Measurements from ENCODE around the gene LYL1.
A peak's percentile ranks its signal among the peaks of the same experiment; 100 is the strongest.

The LYL1 gene

DNA sequence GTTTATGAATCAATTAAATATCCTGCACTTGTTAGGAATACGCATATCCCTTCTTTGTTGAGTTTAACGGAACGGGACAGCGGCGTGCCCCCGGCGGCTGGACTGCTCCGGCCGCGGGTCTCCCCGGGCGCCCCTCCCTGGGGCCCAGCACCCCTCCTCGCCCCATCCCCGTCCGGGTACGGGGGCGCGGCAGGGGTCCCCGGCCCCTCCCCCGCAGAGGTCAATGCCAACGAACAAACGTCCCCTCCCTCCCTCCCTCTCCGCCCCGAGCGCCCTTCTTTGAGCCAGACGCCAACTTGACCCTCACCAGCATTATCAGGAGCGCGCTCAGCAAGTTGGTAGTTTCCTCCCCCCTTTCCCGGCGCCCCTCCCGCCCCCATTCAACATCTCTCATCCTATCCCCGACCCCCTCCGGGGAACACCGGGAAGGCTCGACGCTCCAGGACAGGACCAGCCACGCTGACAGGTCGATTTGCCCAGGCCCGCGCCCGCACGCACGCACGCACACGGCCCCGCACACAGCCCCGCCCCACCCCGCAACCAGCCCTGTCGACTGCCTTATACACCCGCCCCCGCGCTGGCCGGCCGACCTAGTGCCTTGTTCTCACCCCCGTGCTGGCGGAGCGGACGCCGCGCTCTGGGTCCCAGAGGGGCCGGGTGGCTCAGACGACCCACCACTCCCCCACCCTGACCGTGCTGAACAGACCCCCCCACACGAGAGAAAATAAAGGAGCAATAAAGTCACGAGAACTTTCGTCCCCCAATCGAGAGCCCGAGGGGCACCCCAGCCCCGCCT lies 5.0 kb downstream of the LYL1 start:
- TF ChIP-seq, protein P1, sequence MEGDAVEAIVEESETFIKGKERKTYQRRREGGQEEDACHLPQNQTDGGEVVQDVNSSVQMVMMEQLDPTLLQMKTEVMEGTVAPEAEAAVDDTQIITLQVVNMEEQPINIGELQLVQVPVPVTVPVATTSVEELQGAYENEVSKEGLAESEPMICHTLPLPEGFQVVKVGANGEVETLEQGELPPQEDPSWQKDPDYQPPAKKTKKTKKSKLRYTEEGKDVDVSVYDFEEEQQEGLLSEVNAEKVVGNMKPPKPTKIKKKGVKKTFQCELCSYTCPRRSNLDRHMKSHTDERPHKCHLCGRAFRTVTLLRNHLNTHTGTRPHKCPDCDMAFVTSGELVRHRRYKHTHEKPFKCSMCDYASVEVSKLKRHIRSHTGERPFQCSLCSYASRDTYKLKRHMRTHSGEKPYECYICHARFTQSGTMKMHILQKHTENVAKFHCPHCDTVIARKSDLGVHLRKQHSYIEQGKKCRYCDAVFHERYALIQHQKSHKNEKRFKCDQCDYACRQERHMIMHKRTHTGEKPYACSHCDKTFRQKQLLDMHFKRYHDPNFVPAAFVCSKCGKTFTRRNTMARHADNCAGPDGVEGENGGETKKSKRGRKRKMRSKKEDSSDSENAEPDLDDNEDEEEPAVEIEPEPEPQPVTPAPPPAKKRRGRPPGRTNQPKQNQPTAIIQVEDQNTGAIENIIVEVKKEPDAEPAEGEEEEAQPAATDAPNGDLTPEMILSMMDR (conservative IDR thresholded peaks at IDR 0.05; ENCODE audit: low read depth, low read length) = no peak
- Histone ChIP-seq H3K79me2 (ENCODE audit: insufficient read depth, low read depth) (no peaks in the 10 kb centered on the region), H3K4me1 (ENCODE audit: low read depth, poor library complexity, severe bottlenecking) (peaks cover 29% of the 10 kb centered on the region), H3K9ac (no peak overlapping the region), H3K27me3 (ENCODE audit: insufficient read depth, low read depth) (peaks cover 49% of the 10 kb centered on the region), H2AFZ (ENCODE audit: low read depth) (no peak overlapping the region), H3K4me3 (IDR thresholded peaks at IDR 0.05; ENCODE audit: insufficient read depth, low read depth, low read length) (no peak overlapping the region), H3K4me2 (no peak overlapping the region), H3K36me3 (ENCODE audit: insufficient read depth) (no peaks in the 10 kb centered on the region), H3K27ac (no peak overlapping the region), H4K20me1 (ENCODE audit: insufficient read depth) (no peaks in the 10 kb centered on the region)

DNA sequence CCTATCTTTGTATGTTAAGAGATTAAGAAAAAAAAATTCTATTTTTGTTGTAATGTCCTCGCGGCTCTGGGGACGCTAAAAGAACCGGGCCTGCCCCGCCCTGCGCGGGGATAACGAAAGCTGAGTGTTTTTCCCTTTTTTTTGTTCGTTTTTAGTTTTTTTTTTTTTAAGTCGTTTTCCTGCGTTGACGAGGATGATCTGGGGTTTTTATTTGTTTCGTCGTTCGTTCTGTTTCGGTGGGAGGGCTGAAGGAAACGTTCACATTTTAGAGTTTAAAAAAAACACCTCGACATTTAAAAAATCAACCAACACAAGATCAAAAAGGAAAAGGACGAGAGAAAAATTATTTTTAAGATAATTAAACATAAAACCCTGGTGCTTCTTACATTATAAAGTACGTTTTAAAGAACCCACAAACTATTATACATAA lies 5.6 kb downstream of the LYL1 start:
- no peak overlapping the region for H3K4me3 ChIP-seq (IDR thresholded peaks at IDR 0.05; ENCODE audit: insufficient read depth, low read depth, low read length)
- H3K27ac ChIP-seq = no peak overlapping the region
- no peaks in the 10 kb centered on the region for H3K79me2 ChIP-seq (ENCODE audit: insufficient read depth, low read depth)

DNA sequence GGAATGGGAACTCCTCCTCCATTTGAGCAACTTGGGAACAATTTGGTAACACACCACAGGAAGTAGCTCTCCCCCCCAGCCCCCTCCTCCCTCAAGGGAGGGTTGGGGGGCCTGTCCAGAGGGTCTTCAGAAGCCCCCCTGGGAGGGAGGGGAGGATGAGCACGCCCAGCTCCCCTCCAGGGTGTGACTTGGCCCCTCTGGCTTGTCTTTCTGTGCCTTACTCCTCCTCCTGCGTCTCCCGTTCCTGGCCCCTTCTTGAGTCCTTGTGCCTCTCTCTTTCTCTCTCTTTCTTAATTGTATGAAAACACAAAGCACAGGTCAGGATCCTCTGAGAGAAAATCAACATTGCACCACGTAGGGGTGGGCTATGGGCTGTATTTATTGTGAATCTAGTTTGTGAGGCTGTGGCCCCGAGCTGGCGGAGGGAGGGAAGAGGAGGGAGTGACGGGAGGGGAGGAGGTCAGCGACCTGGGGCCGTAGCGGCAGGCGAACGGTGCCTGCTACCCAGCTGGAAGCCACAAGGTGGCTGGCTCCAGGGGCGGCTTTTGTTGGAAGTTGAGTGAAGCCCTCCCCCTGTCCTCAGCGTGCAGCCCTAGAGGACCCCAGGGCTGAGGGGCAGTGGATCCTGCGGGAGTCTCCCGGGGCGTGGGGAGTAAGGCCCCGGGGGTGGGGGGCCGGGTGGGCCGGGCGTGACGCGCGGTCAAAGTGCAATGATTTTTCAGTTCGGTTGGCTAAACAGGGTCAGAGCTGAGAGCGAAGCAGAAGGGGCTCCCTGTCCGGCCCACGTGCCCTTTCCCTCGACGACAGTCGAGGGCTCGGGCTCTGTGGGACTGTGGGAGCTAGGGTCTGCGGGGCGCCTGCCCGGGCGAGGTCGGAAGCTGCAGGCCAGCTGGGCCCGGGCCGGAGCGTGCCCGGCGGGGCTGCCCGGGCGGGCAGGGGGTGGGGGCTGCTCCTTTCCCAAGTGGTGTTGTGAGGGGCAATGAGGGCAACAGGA lies 6.4 kb downstream of the LYL1 start:
- Histone ChIP-seq H3K79me2 (ENCODE audit: insufficient read depth, low read depth) (no peaks in the 10 kb centered on the region), H3K27me3 (ENCODE audit: insufficient read depth, low read depth) (peaks cover 49% of the 10 kb centered on the region), H3K27ac (no peak overlapping the region), H3K4me2 (peak overlapping the region; percentile 26), H2AFZ (ENCODE audit: low read depth) (no peak overlapping the region), H3K4me1 (ENCODE audit: low read depth, poor library complexity, severe bottlenecking) (peaks cover 29% of the 10 kb centered on the region), H3K36me3 (ENCODE audit: insufficient read depth) (no peaks in the 10 kb centered on the region), H4K20me1 (ENCODE audit: insufficient read depth) (no peaks in the 10 kb centered on the region), H3K9ac (no peak overlapping the region), H3K4me3 (IDR thresholded peaks at IDR 0.05; ENCODE audit: insufficient read depth, low read depth, low read length) (no peak overlapping the region)
- TF ChIP-seq, protein P1 (conservative IDR thresholded peaks at IDR 0.05; ENCODE audit: low read depth, low read length) = 0 out of 2 replicates have a peak, but pooled peaks have one; percentile 20

More for the DNA sequence above, 5.6 kb downstream of the LYL1 start:
- Histone ChIP-seq H3K9ac (no peak overlapping the region), H3K4me2 (no peak overlapping the region), H3K4me1 (ENCODE audit: low read depth, poor library complexity, severe bottlenecking) (peaks cover 29% of the 10 kb centered on the region), H3K27me3 (ENCODE audit: insufficient read depth, low read depth) (peaks cover 49% of the 10 kb centered on the region), H4K20me1 (ENCODE audit: insufficient read depth) (no peaks in the 10 kb centered on the region), H2AFZ (ENCODE audit: low read depth) (no peak overlapping the region), H3K36me3 (ENCODE audit: insufficient read depth) (no peaks in the 10 kb centered on the region)
- TF ChIP-seq, protein P1 (conservative IDR thresholded peaks at IDR 0.05; ENCODE audit: low read depth, low read length) = no peak

DNA sequence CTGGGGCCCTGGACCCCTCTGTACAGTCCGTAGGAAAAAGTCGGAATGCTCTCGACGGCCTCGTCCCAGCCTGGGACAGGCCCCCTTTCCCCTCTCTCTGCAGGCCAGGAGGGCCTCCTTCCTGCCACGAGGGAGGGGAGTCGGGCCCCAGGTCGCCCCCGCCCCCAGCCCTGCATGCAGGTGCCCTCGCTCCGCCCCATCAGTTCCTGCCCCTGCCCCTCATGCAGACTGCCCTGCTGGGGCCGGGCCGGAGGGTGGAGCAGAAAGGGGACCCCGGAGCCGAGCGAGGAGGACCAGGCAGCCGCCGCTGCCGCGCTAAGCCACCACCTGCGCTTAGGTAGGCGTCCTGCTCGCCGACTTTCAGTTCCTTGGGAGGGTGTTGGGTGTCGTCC lies 7.3 kb downstream of the LYL1 start:
- Histone ChIP-seq H3K36me3 (ENCODE audit: insufficient read depth) (no peaks in the 10 kb centered on the region), H3K27ac (no peak overlapping the region), H3K4me3 (IDR thresholded peaks at IDR 0.05; ENCODE audit: insufficient read depth, low read depth, low read length) (no peak overlapping the region), H3K4me1 (ENCODE audit: low read depth, poor library complexity, severe bottlenecking) (peaks cover 29% of the 10 kb centered on the region), H3K79me2 (ENCODE audit: insufficient read depth, low read depth) (no peaks in the 10 kb centered on the region), H3K9ac (no peak overlapping the region), H3K4me2 (peak overlapping the region; percentile 26), H2AFZ (ENCODE audit: low read depth) (peak overlapping the region; percentile 14; the same call in 1 of the 2 replicates), H4K20me1 (ENCODE audit: insufficient read depth) (no peaks in the 10 kb centered on the region), H3K27me3 (ENCODE audit: insufficient read depth, low read depth) (peaks cover 49% of the 10 kb centered on the region)
- TF ChIP-seq, protein P1 (conservative IDR thresholded peaks at IDR 0.05; ENCODE audit: low read depth, low read length) = no peak
